CD4-positive, alpha-beta memory T cell (primary cell): ENCODE data around the gene GM2A. TPM values are rescaled to one million over a fixed set of nuclear protein-coding genes. Genes with fewer than 3 reads are reported as not detected.
"Not testable (repeated sequence)": the region's sequence is repeated elsewhere in the genome, so short reads cannot be mapped to it uniquely, and the experiment has no call there.

Experiments used
- CTCF ChIA-PET: fragments of 350-600 bp; sonication (Branson Sonifier 250); formaldehyde crosslinking; loops from one replicate; lab custom pipeline; 2021; ENCODE audit warnings: inconsistent platforms; ENCODE audit not compliant: partially characterized antibody; lab: Charles Lee
- POLR2A ChIA-PET: fragments of 350-600 bp; sonication (Branson Sonifier 250); formaldehyde crosslinking; loops from one replicate; lab custom pipeline; 2021; ENCODE audit not compliant: partially characterized antibody; lab: Charles Lee
- DNase-seq, 5 donors: peaks; one replicate each; pipeline versions ENCODE4 v3.0.0 to v3.0.0-alpha.2; 2020 to 2022; ENCODE audit warnings: mixed read lengths in 1 of 5
- H3K27ac ChIP-seq: one replicate; pipeline ENCODE4 v1.7.0; 2013; ENCODE audit warnings: low read depth, low read length
- H3K27me3 ChIP-seq: 2 replicates; pipeline ENCODE4 v1.7.0; 2013; ENCODE audit warnings: mild to moderate bottlenecking, low read length, moderate library complexity; ENCODE audit not compliant: insufficient read depth
- H3K36me3 ChIP-seq: 2 replicates; pipeline ENCODE4 v1.7.0; 2013; ENCODE audit warnings: mild to moderate bottlenecking, low read length, moderate library complexity; ENCODE audit not compliant: insufficient read depth
- H3K4me1 ChIP-seq: 2 replicates; pipeline ENCODE4 v1.7.0; 2013; ENCODE audit warnings: mild to moderate bottlenecking, low read length, moderate library complexity; ENCODE audit not compliant: insufficient read depth
- H3K4me3 ChIP-seq, 2 donors: one replicate each; pipeline ENCODE4 v1.7.0; 2013; ENCODE audit warnings: low read length in 2 of 2, mild to moderate bottlenecking in 1 of 2
- H3K9me3 ChIP-seq, 2 donors: one replicate each; pipeline ENCODE4 v1.7.0; 2013; ENCODE audit warnings: low read length in 2 of 2, control low read depth in 1 of 2; ENCODE audit not compliant: control insufficient read depth in 1 of 2
- H3K27ac Mint-ChIP-seq, 7 donors: one replicate each; pipeline ENCODE4 v1.8.0; 2020 to 2021; ENCODE audit warnings: mixed read lengths in 7 of 7, mild to moderate bottlenecking in 6 of 7, inconsistent platforms in 3 of 7, moderate library complexity in 3 of 7
- H3K27me3 Mint-ChIP-seq, 2 donors: one replicate each; pipeline ENCODE4 v1.8.0; 2020 to 2021; ENCODE audit warnings: mixed read lengths in 2 of 2
- H3K36me3 Mint-ChIP-seq, 2 donors: one replicate each; pipeline ENCODE4 v1.8.0; 2020 to 2021; ENCODE audit warnings: mixed read lengths in 2 of 2, inconsistent platforms in 1 of 2, mild to moderate bottlenecking in 1 of 2
- H3K4me1 Mint-ChIP-seq, 4 donors: one replicate each; pipeline ENCODE4 v1.8.0; 2020 to 2021; ENCODE audit warnings: mixed read lengths in 4 of 4, mild to moderate bottlenecking in 1 of 4
- H3K4me3 Mint-ChIP-seq, 8 donors: one replicate each; pipeline ENCODE4 v1.8.0; 2020 to 2021; ENCODE audit warnings: mixed read lengths in 8 of 8, mild to moderate bottlenecking in 7 of 8, moderate library complexity in 6 of 8, inconsistent platforms in 3 of 8
- H3K9me3 Mint-ChIP-seq, 8 donors: one replicate each; pipeline ENCODE4 v1.8.0; 2020 to 2021; ENCODE audit warnings: mixed read lengths in 8 of 8, mild to moderate bottlenecking in 5 of 8, inconsistent platforms in 3 of 8, moderate library complexity in 1 of 8
- intact Hi-C: fragments of 100-400 bp; cut with micrococcal nuclease; formaldehyde crosslinking; loops from one replicate; pipeline ENCODE4 v1.15.1; 2023
- polyA plus RNA-seq, 2 donors: library from polyadenylated mRNA; unstranded; fragments of 300-500 nt; fragmentation: Illumina TruSeq; gene quantifications; one replicate each; pipeline ENCODE4 v1.2.3, GENCODE V29; 2021
- total RNA-seq, 2 experiments: library from RNA; stranded (reverse); gene quantifications; one replicate each; pipeline ENCODE4 v1.2.3, GENCODE V29; 2021

The GM2A gene
- total and polyA plus RNA-seq, 4 experiments from 2014 or later, result 4.3 to 23.1 (median 13.0) TPM

DNA sequence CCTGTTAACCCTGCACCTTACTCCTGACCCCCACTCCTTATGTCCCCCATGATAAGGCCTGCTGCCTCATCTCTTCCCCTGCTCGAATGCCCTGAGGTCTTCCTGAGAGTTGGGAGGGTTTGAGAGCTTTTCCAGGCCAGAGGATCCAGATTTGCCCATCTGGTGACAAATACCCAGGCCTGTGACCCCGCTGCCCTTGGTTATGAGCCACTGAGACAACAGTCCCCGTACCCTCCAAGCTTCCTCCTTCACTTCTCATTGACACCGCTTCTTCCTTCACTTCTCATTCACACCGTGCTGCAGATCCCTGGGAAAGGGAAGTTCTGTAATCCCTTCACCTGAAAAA, 593 bp downstream of the GM2A start:
- peaks cover 0 to 2% (median 0%) of the 10 kb centered on the region in 8 donors for H3K9me3 Mint-ChIP-seq
- no peak for DNase-seq
- peak overlapping the region; percentile 89 to 97 (median 94) for H3K4me3 Mint-ChIP-seq
- Histone ChIP-seq H3K36me3 (no peaks in the 10 kb centered on the region), H3K4me3 (peak overlapping the region; percentile 64 to 68), H3K27ac (peak overlapping the region; percentile 62), H3K9me3 (no peaks in the 10 kb centered on the region), H3K4me1 (peaks cover 37% of the 10 kb centered on the region), H3K27me3 (no peaks in the 10 kb centered on the region)
- peak overlapping the region; percentile 86 to 96 (median 94) for H3K27ac Mint-ChIP-seq
- intact Hi-C loops, result loop anchor here (2.0 to 5.0 kb wide), 6 partner anchors 97 to 845 kb away; partner anchors contain the start of genes ANXA6, ATOX1, DCTN4 and RBM22
- H3K4me1 Mint-ChIP-seq, result peaks cover 17 to 59% (median 36%) of the 10 kb centered on the region in 4 donors
- ChIA-PET POLR2A (interaction anchor here (1.5 to 4.6 kb wide), 9 partner anchors 27 to 518 kb away, joined by 4 to 78 read pairs (median 9); partner anchors contain the start of genes ANXA6, CCDC69, G3BP1 and TNIP1), CTCF (interaction anchor here (1.1 to 1.9 kb wide), 5 partner anchors 23 to 519 kb away, joined by 3 to 10 read pairs (median 6); partner anchors contain the start of gene CCDC69)
- peaks cover 0 to under 1% of the 10 kb centered on the region in 2 donors for H3K36me3 Mint-ChIP-seq
- H3K27me3 Mint-ChIP-seq, result no peaks in the 10 kb centered on the region

DNA sequence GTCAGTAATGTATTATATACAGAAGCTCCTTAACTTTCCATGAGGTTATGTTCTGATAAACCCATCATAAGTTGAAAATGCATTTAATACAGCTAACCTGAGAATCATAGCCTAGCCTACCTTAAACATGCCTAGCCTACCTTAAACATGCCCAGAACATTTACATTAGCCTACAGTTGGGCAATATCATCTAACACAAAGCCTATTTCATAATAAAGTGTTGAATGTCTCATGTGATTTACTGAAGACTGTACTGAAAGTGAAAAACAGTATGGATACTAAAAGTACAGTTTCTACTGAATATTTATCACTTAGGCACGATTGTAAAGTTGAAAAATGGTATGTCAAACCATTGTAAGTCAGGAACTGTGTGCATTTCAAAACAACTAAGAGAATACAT, 1.6 kb downstream of the GM2A start:
- no peaks in the 10 kb centered on the region for H3K27me3 Mint-ChIP-seq
- Histone ChIP-seq H3K27ac (no peak overlapping the region), H3K27me3 (no peaks in the 10 kb centered on the region), H3K36me3 (no peaks in the 10 kb centered on the region), H3K4me3 (no peak overlapping the region), H3K4me1 (peaks cover 37% of the 10 kb centered on the region), H3K9me3 (no peaks in the 10 kb centered on the region)
- intact Hi-C loops, result loop anchor here (5.0 kb wide), 2 partner anchors 172 to 503 kb away; partner anchors contain the start of genes ATOX1 and TNIP1
- CTCF ChIA-PET, result interaction anchor here (1.5 kb wide), 1 partner anchor 139 kb away, joined by 3 read pairs; no protein-coding TSS in a partner anchor
- no peak overlapping the region for H3K27ac Mint-ChIP-seq
- no peak overlapping the region for H3K4me3 Mint-ChIP-seq
- H3K9me3 Mint-ChIP-seq, result peaks cover 0 to 2% (median 0%) of the 10 kb centered on the region in 8 donors
- no peak for DNase-seq
- peaks cover 2 to 3% of the 10 kb centered on the region in 2 donors for H3K36me3 Mint-ChIP-seq
- peaks cover 17 to 59% (median 36%) of the 10 kb centered on the region in 4 donors for H3K4me1 Mint-ChIP-seq
- POLR2A ChIA-PET, result no interaction called here

DNA sequence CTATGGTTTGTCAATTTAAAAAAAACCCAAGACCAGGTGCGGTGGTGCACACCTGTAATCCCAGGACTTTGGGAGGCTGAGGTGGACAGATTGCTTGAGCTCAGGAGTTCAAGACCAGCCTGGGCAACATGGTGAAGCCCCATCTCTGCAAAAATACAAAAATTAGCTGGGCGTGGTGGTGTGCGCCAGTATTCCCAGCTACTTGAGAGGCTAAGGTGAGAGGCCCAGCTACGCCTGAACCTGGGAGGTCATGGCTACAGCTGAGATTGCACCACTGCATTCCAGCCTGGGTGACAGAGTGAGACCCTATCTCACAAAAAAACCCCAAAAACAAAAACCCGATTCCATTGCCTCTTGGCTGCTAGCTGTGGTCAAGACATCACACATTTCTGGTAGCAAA, 2.0 kb downstream of the GM2A start:
- POLR2A ChIA-PET, DNase-seq, H3K27ac Mint-ChIP-seq, H3K36me3 ChIP-seq, H3K9me3 Mint-ChIP-seq, H3K9me3 ChIP-seq, H3K4me3 ChIP-seq, H3K27ac ChIP-seq, H3K4me3 Mint-ChIP-seq, H3K27me3 ChIP-seq, H3K27me3 Mint-ChIP-seq, H3K36me3 Mint-ChIP-seq: not testable (repeated sequence)
- intact Hi-C loops, result loop anchor here (5.0 kb wide), 2 partner anchors 173 to 502 kb away; partner anchors contain the start of genes ATOX1 and TNIP1
- CTCF ChIA-PET, result interaction anchor here (1.5 kb wide), 1 partner anchor 140 kb away, joined by 3 read pairs; no protein-coding TSS in a partner anchor
- peaks cover 17 to 59% (median 36%) of the 10 kb centered on the region in 4 donors for H3K4me1 Mint-ChIP-seq
- H3K4me1 ChIP-seq, result peaks cover 37% of the 10 kb centered on the region

DNA sequence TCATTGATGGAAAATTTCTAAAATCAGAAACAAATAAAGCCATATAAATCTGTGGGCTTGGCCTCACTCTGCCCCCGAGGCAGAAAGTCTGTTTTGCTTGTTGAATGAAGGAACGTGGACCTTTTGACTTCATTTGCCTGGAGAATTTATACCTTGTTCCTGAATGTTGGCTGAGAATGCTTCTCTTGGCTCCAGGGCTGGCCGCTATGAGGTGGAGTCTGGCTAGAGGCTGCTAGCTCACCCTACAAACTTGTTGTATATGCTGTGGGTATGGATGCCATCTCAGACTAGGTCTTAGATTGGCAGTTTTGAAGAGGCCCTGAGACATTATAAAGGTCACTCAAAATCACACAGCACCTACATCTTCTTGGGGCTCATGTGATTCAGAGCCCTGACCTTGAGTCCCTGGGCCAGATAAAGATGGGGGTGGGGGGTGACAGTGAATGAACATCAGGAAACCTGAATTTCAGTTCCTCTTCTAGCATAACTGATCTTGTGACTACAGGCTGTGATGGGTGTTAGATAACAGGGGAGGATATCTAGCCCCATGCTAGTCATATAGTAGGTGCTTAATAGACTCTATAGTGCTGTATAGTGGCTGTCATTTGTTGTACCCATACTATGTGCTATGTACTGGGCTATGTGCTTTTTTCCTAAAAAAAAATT, 2.8 kb downstream of the GM2A start:
- CTCF ChIA-PET, result no interaction called here
- no peaks in the 10 kb centered on the region for H3K27me3 Mint-ChIP-seq
- H3K9me3 ChIP-seq, result no peaks in the 10 kb centered on the region
- H3K27me3 ChIP-seq, result no peaks in the 10 kb centered on the region
- peak overlapping the region in 1 of 7 donors; percentile 8 for H3K27ac Mint-ChIP-seq
- peak overlapping the region in 1 of 8 donors; percentile 20 for H3K4me3 Mint-ChIP-seq
- peaks cover 29% of the 10 kb centered on the region for H3K4me1 ChIP-seq
- DNase-seq, result no peak
- no peak overlapping the region for H3K27ac ChIP-seq
- H3K4me3 ChIP-seq, result no peak overlapping the region
- POLR2A ChIA-PET, result no interaction called here
- H3K36me3 ChIP-seq, result no peaks in the 10 kb centered on the region
- H3K9me3 Mint-ChIP-seq, result no peaks in the 10 kb centered on the region
- H3K4me1 Mint-ChIP-seq, result peaks cover 17 to 52% (median 31%) of the 10 kb centered on the region in 4 donors
- peaks cover 3 to 7% of the 10 kb centered on the region in 2 donors for H3K36me3 Mint-ChIP-seq
- intact Hi-C loops, result no loop called here

DNA sequence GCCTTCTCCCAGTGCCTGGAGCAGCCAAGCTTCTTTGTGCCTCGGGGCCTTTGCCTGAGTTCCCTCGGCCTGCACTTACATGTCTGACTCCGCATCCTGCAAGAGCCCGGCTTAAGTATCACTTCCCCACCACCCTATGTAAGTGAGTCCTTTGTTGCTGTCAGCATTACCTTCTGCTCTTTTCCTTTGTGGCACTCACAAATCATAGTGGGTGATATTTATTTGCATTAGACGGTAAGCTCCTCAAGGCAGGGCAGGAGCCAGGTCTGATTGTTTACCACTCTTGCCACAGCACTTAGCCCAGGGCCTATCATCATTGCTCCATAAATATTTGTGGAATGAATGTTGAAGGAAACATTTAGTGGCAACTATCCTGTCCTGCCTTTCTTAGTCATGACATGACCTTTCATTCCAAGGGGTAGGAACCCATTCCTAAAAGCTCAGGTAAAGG, 4.8 kb downstream of the GM2A start:
- DNase-seq, result no peak
- ChIA-PET POLR2A (interaction anchor here (1.0 to 1.1 kb wide), 2 partner anchors 43 to 1708 kb away, joined by 3 read pairs; no protein-coding TSS in a partner anchor), CTCF (interaction anchor here (0.9 to 1.7 kb wide), 2 partner anchors 132 to 142 kb away, joined by 3 to 7 read pairs; no protein-coding TSS in a partner anchor)
- Mint-ChIP-seq H3K9me3 (no peaks in the 10 kb centered on the region), H3K27ac (peak overlapping the region in 1 of 7 donors; percentile 15), H3K4me1 (peaks cover 7 to 37% (median 19%) of the 10 kb centered on the region in 4 donors), H3K4me3 (no peak overlapping the region), H3K36me3 (peaks cover 9 to 16% of the 10 kb centered on the region in 2 donors), H3K27me3 (no peaks in the 10 kb centered on the region)
- Histone ChIP-seq H3K27me3 (no peaks in the 10 kb centered on the region), H3K9me3 (no peaks in the 10 kb centered on the region), H3K27ac (no peak overlapping the region), H3K36me3 (no peaks in the 10 kb centered on the region), H3K4me1 (peaks cover 14% of the 10 kb centered on the region), H3K4me3 (no peak overlapping the region)
- intact Hi-C loops, result no loop called here

DNA sequence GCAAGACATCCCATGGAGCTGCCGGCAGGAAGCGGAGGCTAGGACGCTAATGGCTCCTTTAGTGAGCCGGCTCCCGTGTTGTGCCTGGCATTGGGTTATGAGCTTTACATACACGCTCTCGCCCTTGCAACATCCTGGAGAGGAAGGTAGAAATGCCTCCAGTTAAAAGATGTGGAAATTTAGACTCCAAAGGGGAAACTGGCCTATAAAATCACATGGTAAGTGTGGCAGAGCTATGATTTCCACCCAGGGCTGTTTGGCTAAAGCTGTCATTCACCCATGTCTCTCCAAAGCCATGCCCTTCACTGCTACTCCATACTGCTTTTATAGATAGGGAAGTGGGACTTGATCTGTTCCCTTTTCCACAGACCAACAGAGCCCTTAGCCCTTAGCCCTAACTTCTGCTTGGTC, 5.2 kb downstream of the GM2A start:
- no peaks in the 10 kb centered on the region for H3K9me3 ChIP-seq
- Mint-ChIP-seq H3K4me1 (peaks cover 7 to 33% (median 17%) of the 10 kb centered on the region in 4 donors), H3K36me3 (peaks cover 9 to 16% of the 10 kb centered on the region in 2 donors), H3K9me3 (no peaks in the 10 kb centered on the region), H3K27me3 (no peaks in the 10 kb centered on the region), H3K27ac (peak overlapping the region in 1 of 7 donors; percentile 9), H3K4me3 (no peak overlapping the region)
- peaks cover 14% of the 10 kb centered on the region for H3K4me1 ChIP-seq
- no peaks in the 10 kb centered on the region for H3K36me3 ChIP-seq
- ChIA-PET CTCF (interaction anchor here (0.9 to 1.7 kb wide), 2 partner anchors 132 to 143 kb away, joined by 3 to 7 read pairs; no protein-coding TSS in a partner anchor), POLR2A (no interaction called here)
- intact Hi-C loops, result no loop called here
- H3K27me3 ChIP-seq, result no peaks in the 10 kb centered on the region
- H3K4me3 ChIP-seq, result no peak overlapping the region
- no peak overlapping the region for H3K27ac ChIP-seq
- DNase-seq, result no peak

DNA sequence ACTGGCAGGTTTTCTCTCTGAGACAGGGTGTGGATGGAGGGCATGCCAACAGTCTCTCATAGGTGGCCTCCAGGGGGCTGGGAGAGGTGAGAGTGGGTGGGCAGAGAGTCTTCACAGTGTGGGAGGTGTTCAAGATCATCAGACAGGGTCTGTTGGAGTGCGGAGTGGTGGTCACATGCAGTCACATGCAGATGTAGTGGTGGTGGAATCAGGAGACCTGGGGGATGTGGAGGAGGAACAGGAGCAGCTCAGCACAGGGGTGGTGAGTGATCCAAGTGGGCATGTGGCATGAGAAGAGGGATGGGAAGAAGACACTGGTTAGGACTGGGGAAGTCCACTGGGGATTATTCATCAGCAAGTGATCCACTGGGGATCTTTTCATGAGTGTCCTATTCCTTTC, 5.8 kb downstream of the GM2A start:
- no peaks in the 10 kb centered on the region for H3K9me3 Mint-ChIP-seq
- H3K27me3 Mint-ChIP-seq, result no peaks in the 10 kb centered on the region
- no peak for DNase-seq
- H3K4me3 Mint-ChIP-seq, result no peak overlapping the region
- H3K36me3 ChIP-seq, result no peaks in the 10 kb centered on the region
- peaks cover 14 to 18% of the 10 kb centered on the region in 2 donors for H3K36me3 Mint-ChIP-seq
- no peaks in the 10 kb centered on the region for H3K9me3 ChIP-seq
- H3K27ac Mint-ChIP-seq, result peak overlapping the region in 2 of 7 donors; percentile 25 to 47
- intact Hi-C loops, result no loop called here
- no peak overlapping the region for H3K4me3 ChIP-seq
- ChIA-PET CTCF (no interaction called here), POLR2A (no interaction called here)
- H3K27ac ChIP-seq, result no peak overlapping the region
- peaks cover 8% of the 10 kb centered on the region for H3K4me1 ChIP-seq
- H3K27me3 ChIP-seq, result no peaks in the 10 kb centered on the region
- peaks cover 1 to 27% (median 11%) of the 10 kb centered on the region in 4 donors for H3K4me1 Mint-ChIP-seq
